Dedifferentiated amniotic fluid mesenchymal stem cell (primary cell): ENCODE measurements around the gene FAM20A.

Source experiments
- DNase-seq: peaks from one replicate; pipeline ENCODE4 v3.0.0-alpha.2; 2016; ENCODE audit errors: extremely low spot score

Gene FAM20A

GRCh38 chr17:68600931-68601564 is at the start of gene FAM20A:
Gene FAM20A (minus strand): TSS chr17:68601367. CDS start chr17:68600666, 701 bp downstream.
- DNase-seq: no peak

GRCh38 chr17:68649324-68649723 is 48.2 kb upstream of the FAM20A start:
- no peak for DNase-seq

GRCh38 chr17:68646626-68647526 is 45.7 kb upstream of the FAM20A start:
- peak; percentile 17 for DNase-seq

GRCh38 chr17:68642118-68642412 is 40.9 kb upstream of the FAM20A start:
- DNase-seq: no peak

GRCh38 chr17:68641276-68642117 is 40.3 kb upstream of the FAM20A start:
- no peak for DNase-seq

GRCh38 chr17:68640242-68640989 is 39.2 kb upstream of the FAM20A start:
- DNase-seq: no peak

- DNase-seq: no peak
Measured at GRCh38 chr17:68634345-68634876, 33.2 kb upstream of the FAM20A start.

GRCh38 chr17:68628576-68628957 is 27.4 kb upstream of the FAM20A start:
- no peak for DNase-seq

GRCh38 chr17:68627956-68628575 is 26.9 kb upstream of the FAM20A start:
- no peak for DNase-seq

GRCh38 chr17:68624381-68624780 is 23.2 kb upstream of the FAM20A start:
- no peak for DNase-seq

GRCh38 chr17:68623811-68624210 is 22.6 kb upstream of the FAM20A start:
- DNase-seq: no peak

GRCh38 chr17:68622423-68622822 is 21.3 kb upstream of the FAM20A start:
- no peak for DNase-seq

GRCh38 chr17:68621065-68621464 is 19.9 kb upstream of the FAM20A start:
- no peak for DNase-seq

- DNase-seq: no peak
Measured at GRCh38 chr17:68616334-68616733, 15.2 kb upstream of the FAM20A start.

GRCh38 chr17:68614718-68615117 is 13.6 kb upstream of the FAM20A start:
- no peak for DNase-seq

- DNase-seq: no peak
Measured at GRCh38 chr17:68613739-68614298, 12.7 kb upstream of the FAM20A start.

GRCh38 chr17:68612923-68613292 is 11.7 kb upstream of the FAM20A start:
- no peak for DNase-seq

GRCh38 chr17:68612209-68612922 is 11.2 kb upstream of the FAM20A start:
- DNase-seq: no peak

GRCh38 chr17:68611353-68612208 is 10.4 kb upstream of the FAM20A start:
- DNase-seq: no peak
